ENCODE results near the gene C1orf115.
"Not testable (repeated sequence)": the region's sequence is repeated elsewhere in the genome, so short reads cannot be mapped to it uniquely, and the experiment has no call there.

C1orf115 gene

GRCh38 chr1:220726634-220727033 is 36.5 kb downstream of the C1orf115 start:
- DNase-seq (ENCODE audit: low read depth in 2 of 2) = no peak

- no peak for DNase-seq (ENCODE audit: low read depth in 2 of 2)
Measured at GRCh38 chr1:220727519-220727918, 37.4 kb downstream of the C1orf115 start.

- no peak for DNase-seq (ENCODE audit: low read depth in 2 of 2)
Measured at GRCh38 chr1:220730486-220730885, 40.3 kb downstream of the C1orf115 start.

GRCh38 chr1:220732137-220732536 is 42.0 kb downstream of the C1orf115 start:
- DNase-seq (ENCODE audit: low read depth in 2 of 2) = no peak

GRCh38 chr1:220732621-220733020 is 42.5 kb downstream of the C1orf115 start:
- no peak for DNase-seq (ENCODE audit: low read depth in 2 of 2)

- DNase-seq (ENCODE audit: low read depth in 2 of 2) = peak; percentile 58 to 59
Measured at GRCh38 chr1:220733086-220733601, 43.0 kb downstream of the C1orf115 start.

- DNase-seq (ENCODE audit: low read depth in 2 of 2) = no peak
Measured at GRCh38 chr1:220734571-220735326, 44.6 kb downstream of the C1orf115 start.

GRCh38 chr1:220736283-220736682 is 46.1 kb downstream of the C1orf115 start:
- DNase-seq (ENCODE audit: low read depth in 2 of 2) = not testable (repeated sequence)

GRCh38 chr1:220741349-220741748 is 51.2 kb downstream of the C1orf115 start:
- DNase-seq (ENCODE audit: low read depth in 2 of 2) = no peak

- no peak for DNase-seq (ENCODE audit: low read depth in 2 of 2)
Measured at GRCh38 chr1:220741825-220742224, 51.7 kb downstream of the C1orf115 start.

- no peak for DNase-seq (ENCODE audit: low read depth in 2 of 2)
Measured at GRCh38 chr1:220742520-220742919, 52.4 kb downstream of the C1orf115 start.

- no peak for DNase-seq (ENCODE audit: low read depth in 2 of 2)
Measured at GRCh38 chr1:220746851-220747250, 56.7 kb downstream of the C1orf115 start.

- DNase-seq (ENCODE audit: low read depth in 2 of 2) = no peak
Measured at GRCh38 chr1:220747437-220748088, 57.4 kb downstream of the C1orf115 start.

- no peak for DNase-seq (ENCODE audit: low read depth in 2 of 2)
Measured at GRCh38 chr1:220748089-220748934, 58.1 kb downstream of the C1orf115 start, which contains the start of gene MTARC2. TSS of gene MTARC2 (plus strand) at chr1:220748322. CDS start at chr1:220748532, 210 bp downstream.
